ENCODE measurements around the gene ARL5A. TPM values are rescaled to one million over a fixed set of nuclear protein-coding genes. Genes with fewer than 3 reads are reported as not detected.

Gene ARL5A
- total and polyA plus RNA-seq, 2 of the 4 experiments (the other 2 are of a cell fraction), result 22.3 to 45.5 TPM

- TF ChIP-seq FOS (IDR thresholded peaks at IDR 0.05; ENCODE audit: low read depth, low read length), result no peak
- TF ChIP-seq BHLHE40 (IDR thresholded peaks at IDR 0.05; ENCODE audit: low read depth, low read length), result no peak
- no peak for TF ChIP-seq ELK1 (IDR thresholded peaks at IDR 0.05; ENCODE audit: borderline replicate concordance, low read depth, low read length)
- no peak for TF ChIP-seq SMC3 (IDR thresholded peaks at IDR 0.05; ENCODE audit: low read depth, low read length)
- no peak for TF ChIP-seq RFX5 (IDR thresholded peaks at IDR 0.05; ENCODE audit: low read depth, low read length)
- TF ChIP-seq MAFK (IDR thresholded peaks at IDR 0.05; ENCODE audit: low read depth, low read length), result no peak
- no peak overlapping the region for H3K56ac ChIP-seq (ENCODE audit: extremely low read depth, insufficient read depth, low read length)
- H3K27me3 ChIP-seq (ENCODE audit: control insufficient read depth, insufficient read depth, low read length), result no peaks in the 10 kb centered on the region
- DNase-seq (no peak), ATAC-seq (ENCODE audit: low read depth) (peak; percentile 57)
- H3K9me1 ChIP-seq (ENCODE audit: insufficient read depth, low read length), result no peaks in the 10 kb centered on the region
- POLR2A ChIA-PET (ENCODE audit: unreplicated experiment), result no interaction called here
- BruUV-seq (replicated peaks), result no TSS peak
- no peak overlapping the region for H4K91ac ChIP-seq (ENCODE audit: insufficient read depth, low read depth, low read length)
- intact Hi-C loops (cut with micrococcal nuclease), result no loop called here
- no peaks in the 10 kb centered on the region for H3K79me1 ChIP-seq (ENCODE audit: low read depth in 1 of 2, low read length in 2 of 2)
- CTCF ChIA-PET, result no interaction called here
- no peak overlapping the region for H2AFZ ChIP-seq (replicated peaks; ENCODE audit: low read length, poor library complexity)
- no peak overlapping the region for H4K8ac ChIP-seq (ENCODE audit: low read depth in 2 of 2, low read length in 2 of 2)
- H3K14ac ChIP-seq (replicated peaks; ENCODE audit: low read depth, low read length), result no peak overlapping the region
- no peaks in the 10 kb centered on the region for H3K4me1 ChIP-seq (ENCODE audit: control insufficient read depth, insufficient read depth, low read length)
- no peak overlapping the region for H2BK5ac ChIP-seq (ENCODE audit: low read depth, low read length, poor library complexity, severe bottlenecking)
- no peak overlapping the region for H2BK20ac ChIP-seq (ENCODE audit: low read depth, low read length)
- no peak overlapping the region for H3K4ac ChIP-seq (ENCODE audit: low read depth, low read length)
- H2BK15ac ChIP-seq (ENCODE audit: low read depth, low read length), result no peak overlapping the region
- no peaks in the 10 kb centered on the region for H4K20me1 ChIP-seq (ENCODE audit: insufficient read depth, low read length)
- no peak overlapping the region for H2BK120ac ChIP-seq (ENCODE audit: low read depth, low read length)
- H2AK9ac ChIP-seq (replicated peaks; ENCODE audit: low read depth, low read length, poor library complexity), result no peak overlapping the region
- H3K9me3 ChIP-seq (ENCODE audit: control insufficient read depth, insufficient read depth, low read length), result no peaks in the 10 kb centered on the region
- H3K36me3 ChIP-seq (ENCODE audit: control insufficient read depth, insufficient read depth, low read length), result no peaks in the 10 kb centered on the region
- dilution Hi-C loops (cut with HindIII; ENCODE audit: low sequenced_read_pairs, unreplicated experiment), result no loop called here
- H4K5ac ChIP-seq (ENCODE audit: low read depth, low read length), result no peak overlapping the region
- H3K4me3 ChIP-seq (ENCODE audit: insufficient read depth, low read depth, low read length), result no peak overlapping the region
- H2AK5ac ChIP-seq (ENCODE audit: low read depth, low read length), result no peak overlapping the region
- no peak overlapping the region for H3K27ac ChIP-seq (ENCODE audit: insufficient read depth, low read length)
- in situ Hi-C loops (cut with MboI; ENCODE audit: low sequenced_read_pairs), result no loop called here
- H3K18ac ChIP-seq (ENCODE audit: low read depth, low read length), result no peak overlapping the region
- no peak overlapping the region for H3K9ac ChIP-seq (ENCODE audit: low read depth, low read length)
- no peak overlapping the region for H3K23ac ChIP-seq (ENCODE audit: low read depth, low read length)
- H3K4me2 ChIP-seq (ENCODE audit: low read depth, low read length), result no peak overlapping the region
- WGBS, 2 experiments (ENCODE audit: extremely low coverage in 2 of 2, insufficient read length in 1 of 2), result 74% methylated on average over 3 of the region's 5 CpGs; no CpG with 5 or more reads in 1 of the 2 experiments
These were observed 32.5 kb upstream of the ARL5A start for GRCh38 chr2:151860613-151861146.

Data from IMR-90 (cell line).